GM21529 (cell line): ENCODE data around the gene TMEM161B.
"Not testable (repeated sequence)": the region's sequence is repeated elsewhere in the genome, so short reads cannot be mapped to it uniquely, and the experiment has no call there.

Source experiments
- ATAC-seq: cut with Tn5 transposase; IDR thresholded peaks from one replicate; pipeline ENCODE4 v1.9.1; 2021; ENCODE audit not compliant: unreplicated experiment

The TMEM161B gene

DNA sequence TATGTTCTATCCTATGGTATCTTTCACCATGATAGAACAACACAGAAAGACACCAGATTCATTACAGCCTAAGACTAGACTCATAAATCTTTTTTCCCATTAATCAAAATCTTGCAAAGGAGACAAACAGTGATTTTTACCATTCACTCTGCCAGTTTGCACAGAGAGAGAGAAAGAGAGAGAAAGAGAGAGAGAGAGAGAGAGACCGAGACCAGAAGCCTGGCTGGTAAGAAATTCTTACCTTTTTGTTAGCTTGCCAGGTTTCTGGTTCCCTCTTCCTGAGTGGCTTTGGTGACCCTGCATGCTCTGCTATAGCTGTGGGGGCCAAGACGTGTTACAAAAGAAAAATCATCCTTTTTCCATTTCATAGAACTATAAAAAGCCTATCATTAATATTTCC, 18.6 kb downstream of the TMEM161B start:
- no peak for ATAC-seq

DNA sequence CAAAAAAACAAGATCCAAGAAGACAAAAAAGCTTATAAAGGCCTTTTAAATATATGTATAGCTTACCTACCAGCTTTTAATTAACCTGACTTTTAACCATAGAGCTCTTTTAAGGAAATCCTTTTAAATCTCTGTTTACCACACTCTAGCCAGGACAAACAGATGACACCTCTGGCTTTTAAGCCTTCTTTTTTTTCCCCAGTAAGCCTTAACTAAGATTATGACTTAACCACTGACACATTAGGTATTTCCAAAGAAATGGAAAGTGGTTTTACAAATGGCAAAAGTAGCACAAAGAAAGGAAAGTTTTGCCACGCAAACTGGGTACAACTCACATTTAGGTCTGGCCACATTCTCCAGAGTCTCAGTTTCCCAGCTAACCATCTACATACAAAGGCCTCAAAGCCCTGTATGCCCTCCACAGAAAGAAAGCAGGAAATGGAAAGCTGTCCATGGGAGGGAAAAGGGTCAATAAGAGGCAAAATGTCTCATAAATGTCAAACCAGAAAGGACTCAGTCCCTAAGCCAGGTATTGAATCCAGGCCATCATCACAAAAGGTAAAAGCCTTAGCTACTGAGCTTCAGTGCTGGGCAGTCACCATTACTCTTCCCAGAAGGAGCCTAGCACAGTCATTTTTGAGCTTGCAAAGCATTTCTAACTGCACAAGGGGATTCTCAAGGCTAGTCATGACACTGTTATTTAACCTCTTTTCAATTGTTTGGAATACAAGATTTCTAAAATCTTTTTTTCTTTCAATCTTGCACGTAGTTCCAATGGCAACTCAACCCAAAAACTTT, 19.7 kb downstream of the TMEM161B start:
- ATAC-seq = no peak

DNA sequence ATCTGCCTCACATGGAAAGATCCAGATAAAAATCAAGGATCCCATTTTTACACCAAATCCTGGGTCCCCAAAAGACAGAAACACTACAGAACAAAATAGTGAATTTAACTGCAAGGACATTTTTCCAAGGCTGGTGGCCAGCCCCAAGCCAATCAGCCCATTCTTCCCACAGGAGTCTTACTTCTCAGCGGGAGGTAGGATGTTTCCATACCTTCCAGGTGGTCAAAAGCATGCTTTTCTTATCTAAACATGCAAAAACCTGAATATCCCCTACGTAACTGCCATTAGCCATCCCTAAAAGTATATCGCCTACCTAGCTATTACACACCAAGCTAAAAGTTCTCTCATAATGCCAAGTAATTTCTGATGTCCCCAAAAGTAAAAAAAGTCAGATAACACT, 20.6 kb downstream of the TMEM161B start:
- no peak for ATAC-seq

DNA sequence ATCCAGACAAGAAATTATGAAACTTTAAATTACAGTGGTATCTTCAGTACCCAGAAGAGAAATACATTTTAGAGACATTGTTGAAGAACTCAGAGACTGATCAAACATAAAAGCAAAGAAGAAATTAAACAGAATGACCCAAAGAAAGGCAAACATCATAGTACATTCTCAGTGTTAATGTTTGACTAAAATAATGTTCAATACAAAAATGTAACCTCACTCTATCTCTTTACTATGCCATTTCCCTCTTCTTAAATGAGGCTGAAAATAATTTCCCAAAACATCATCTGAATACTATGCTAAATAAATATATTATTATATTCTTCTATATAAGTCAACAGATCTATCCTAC, 22.8 kb downstream of the TMEM161B start:
- ATAC-seq = no peak

DNA sequence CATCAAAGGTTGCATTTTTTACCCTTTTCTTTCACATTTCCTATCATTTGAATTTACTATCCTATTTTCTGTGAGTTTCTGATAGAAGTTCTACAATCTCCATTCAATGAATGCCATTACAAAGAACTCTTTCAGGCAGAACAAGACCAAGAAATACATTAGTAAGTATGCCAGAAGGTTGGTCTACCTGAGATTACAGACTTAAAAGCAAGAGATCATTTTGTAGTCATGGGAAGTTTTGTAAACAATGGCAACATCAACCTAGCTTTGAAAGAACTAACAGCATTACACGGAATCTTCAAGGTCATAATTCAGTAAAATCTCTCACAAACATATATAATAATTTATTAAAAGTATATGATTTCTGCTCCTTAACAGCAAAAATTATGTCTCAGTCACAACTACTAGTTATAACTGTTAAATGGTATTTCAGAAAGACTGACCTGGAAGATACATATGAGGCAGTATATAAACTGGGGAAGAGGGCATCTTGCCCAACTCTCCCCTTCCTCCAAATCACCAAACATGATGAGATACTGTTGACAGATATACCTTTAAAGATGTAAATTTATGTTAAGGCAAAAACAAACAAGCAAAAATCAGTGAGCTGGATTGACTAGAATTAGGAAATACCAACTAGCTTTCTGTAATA, 23.3 kb downstream of the TMEM161B start:
- ATAC-seq = no peak

DNA sequence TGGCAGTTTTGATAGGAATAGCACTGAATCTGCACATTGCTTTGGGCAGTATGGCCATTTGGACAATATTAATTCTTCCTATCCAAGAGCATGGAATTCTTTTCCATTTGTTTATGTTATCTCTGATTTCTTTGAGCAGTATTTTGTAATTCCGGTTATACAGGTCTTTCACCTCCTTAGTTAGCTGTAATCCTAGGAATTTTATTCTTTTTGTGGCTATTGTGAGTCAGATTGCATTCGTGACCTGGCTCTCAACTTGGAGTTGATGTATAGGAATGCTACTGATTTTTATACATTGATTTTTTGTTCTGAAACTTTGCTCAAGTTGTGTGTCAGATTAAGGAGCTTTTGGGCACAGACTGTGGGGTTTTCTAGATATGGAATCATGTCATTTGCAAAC, 24.0 kb downstream of the TMEM161B start:
- no peak for ATAC-seq

DNA sequence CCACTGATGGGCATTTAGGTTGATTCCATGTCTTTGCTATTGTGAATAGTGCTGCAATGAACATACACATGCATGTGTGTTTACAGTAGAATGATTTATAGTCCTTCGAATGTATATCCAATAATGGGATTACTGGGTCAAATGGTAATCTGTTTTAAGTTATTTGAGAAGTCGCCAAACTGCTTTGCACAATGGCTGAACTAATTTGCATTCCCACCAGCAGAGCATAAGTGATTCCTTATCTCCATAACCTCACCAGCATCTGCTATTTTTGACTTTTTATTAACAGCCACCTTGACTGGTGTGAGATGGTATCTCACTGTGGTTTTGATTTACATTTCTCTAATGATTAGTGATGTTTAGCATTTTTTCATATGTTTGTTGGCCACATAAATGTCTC, 25.2 kb downstream of the TMEM161B start:
- not testable (repeated sequence) for ATAC-seq

DNA sequence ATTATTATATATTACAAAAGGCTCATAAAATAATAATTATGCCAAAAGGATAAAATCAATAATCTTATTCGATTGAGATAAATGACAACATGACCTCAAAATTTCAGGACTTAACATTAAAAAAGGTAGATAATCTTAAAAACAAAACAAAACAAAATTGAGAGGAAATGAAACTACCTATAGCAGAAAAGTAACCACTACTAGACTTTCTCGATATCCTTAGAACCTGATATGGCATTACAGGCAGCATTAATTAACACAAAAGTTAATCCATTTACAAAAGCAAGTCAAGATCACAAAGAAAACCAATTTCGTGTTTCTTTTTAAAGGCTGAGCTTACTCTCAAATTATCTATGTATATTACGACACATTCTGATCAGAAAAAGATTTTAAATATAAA, 29.9 kb downstream of the TMEM161B start:
- ATAC-seq = no peak

DNA sequence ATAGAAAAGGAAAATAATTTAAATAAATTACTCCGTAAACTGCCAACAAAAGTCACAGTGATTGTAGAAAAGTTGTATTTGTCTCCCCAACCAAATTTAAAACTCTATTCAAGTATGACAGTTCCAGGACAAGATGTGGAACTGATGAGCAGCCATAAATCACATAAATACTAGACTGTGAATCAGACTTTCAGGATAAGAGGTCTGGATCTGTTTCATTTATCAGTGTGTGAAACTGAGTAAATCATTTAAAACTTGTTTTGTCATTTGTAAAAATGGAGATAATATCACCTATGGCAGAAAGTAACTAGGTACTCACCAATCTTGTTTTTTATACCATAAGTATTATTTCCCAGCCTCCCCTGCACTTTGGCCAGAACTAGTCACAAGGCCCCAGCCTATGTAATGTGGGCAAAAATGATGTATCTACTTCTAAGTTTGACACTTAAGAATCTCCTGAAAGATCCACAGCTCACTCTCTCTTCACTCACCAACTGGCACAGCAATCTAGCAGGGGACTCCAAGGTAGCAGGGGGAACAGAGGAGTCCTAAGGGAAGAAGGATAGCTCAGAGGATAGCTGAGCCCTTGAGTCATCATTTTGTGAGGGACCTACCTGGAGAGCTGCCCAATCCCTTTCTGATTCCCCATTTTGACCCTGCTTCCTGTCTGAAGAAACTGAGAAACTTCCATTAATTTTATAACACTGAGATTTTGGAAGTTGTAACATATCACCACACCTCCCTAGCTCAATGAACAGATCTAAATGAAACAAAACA, 31.6 kb downstream of the TMEM161B start:
- ATAC-seq = no peak

DNA sequence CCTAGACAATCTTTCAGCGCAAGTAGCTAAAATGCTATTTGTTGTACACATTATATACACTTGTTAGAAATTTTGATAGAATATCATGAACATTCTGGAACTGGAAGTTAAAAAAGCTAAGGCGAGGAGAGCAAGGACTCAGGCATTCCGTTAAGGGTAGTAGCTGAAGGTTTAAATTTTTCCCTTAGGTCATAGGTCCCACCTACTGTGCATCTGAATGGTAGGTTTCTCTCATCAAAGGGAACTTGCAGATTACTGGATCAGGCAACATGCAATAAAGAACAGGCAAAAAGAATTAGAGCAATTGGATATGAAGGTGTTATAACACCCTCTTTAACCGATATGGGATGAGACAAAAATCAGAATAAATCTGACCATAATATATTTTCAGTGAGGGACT, 32.8 kb downstream of the TMEM161B start:
- ATAC-seq = no peak

DNA sequence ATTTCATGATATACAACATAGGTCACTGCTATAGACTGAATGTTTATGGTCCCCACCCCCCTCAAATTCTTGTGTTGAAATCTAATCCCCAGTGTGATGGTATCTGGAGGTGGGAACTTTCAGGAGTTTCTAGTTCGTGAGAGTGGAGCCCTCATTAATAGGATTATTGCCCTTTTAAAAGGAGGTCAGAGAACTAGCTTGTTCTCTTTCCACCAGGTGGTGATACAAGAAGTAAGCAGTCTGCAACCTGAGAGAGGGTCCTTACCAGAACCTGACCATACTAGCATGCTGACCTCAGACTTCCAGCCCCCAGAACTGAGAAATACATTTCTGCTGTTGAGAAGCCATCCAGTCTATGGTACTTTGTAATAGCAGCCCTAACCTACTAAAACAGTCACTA, 33.3 kb downstream of the TMEM161B start:
- no peak for ATAC-seq

DNA sequence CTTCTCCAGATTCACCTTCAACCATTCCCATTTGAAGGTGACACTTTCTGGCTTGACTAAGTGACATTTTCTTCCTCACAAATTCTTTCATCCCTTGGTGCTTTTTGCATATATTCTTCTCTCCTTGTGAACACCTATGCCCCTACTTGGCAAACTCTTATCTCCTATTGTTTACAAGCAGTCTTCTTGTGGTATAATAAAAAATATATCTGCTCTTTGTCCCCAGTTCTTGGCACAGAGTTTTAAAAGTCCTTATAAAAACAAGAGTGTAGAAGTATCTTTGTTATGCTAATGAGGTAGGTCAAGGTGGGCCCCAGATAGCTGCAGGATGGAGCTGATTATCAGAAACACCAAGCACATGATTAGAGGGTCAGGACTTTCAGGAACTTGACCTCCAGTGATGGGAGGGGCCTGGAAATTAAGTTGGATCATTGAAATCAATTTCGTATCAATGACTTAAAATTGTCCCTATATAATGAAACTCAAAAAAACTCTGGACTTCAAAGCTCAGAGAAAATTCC, 38.0 kb downstream of the TMEM161B start:
- no peak for ATAC-seq

DNA sequence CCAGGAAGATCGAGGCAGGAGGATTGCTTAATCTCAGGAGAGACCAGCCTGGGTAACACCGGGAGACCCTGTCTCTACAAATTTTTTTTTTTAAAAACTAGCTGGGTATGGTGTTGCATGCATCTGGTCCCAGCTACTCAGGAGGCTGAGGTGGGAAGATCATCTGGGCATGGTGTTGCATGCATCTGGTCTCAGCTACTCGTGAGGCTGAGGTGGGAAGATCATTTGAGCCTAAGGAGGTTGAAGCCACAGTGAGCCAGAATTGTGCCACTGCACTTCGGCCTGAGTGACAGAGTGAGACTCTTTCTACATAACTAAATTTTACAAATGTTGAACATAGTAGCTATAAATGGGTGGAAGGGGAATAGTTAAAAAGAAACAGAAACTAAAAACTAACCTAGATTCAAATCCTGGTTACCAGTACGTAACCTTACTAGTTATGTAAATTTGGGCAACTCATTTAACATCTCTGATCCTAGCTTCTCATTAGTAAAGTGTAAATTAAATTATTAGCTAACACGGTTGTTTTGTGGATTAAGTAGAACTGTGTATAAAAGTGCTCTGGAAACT, 41.7 kb downstream of the TMEM161B start:
- ATAC-seq = peak; percentile 88

DNA sequence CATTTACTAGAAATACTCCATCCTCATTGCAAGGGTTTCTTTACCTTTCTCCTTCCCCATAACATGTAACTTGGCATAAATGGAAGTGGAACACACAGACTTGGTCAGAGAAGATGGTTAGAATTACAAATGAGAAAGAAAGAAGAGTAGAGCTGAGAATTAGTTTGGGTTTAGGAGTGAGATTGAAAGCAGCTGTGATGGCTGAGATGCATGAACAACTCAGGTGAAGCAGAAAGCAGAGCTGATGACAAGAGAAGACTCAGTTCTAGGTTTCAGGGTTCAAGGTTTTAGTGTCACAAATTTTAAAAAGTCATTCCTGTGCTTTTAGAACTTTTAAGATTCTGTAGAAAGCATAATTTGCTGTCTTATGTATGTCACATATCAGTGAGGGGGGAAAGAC, 54.0 kb downstream of the TMEM161B start:
- ATAC-seq = peak; percentile 70

DNA sequence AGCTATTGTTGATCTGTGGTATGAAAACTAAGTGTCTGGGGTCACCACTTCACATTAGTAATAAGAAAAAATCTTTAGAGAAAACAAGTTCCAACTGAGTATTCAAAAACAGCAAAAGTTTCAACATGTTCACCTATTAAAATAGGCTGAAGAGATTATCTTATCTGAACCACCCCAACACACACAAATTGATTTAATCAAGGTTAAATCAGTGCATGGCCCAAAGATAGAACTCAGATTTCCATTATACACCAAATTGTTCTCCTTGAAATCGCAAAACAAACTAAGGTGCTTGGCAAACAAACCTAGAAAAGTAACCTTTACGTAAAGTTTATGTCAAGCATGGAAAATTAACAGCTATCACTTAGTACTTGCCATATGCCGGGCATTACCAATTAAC, 61.1 kb downstream of the TMEM161B start:
- no peak for ATAC-seq

DNA sequence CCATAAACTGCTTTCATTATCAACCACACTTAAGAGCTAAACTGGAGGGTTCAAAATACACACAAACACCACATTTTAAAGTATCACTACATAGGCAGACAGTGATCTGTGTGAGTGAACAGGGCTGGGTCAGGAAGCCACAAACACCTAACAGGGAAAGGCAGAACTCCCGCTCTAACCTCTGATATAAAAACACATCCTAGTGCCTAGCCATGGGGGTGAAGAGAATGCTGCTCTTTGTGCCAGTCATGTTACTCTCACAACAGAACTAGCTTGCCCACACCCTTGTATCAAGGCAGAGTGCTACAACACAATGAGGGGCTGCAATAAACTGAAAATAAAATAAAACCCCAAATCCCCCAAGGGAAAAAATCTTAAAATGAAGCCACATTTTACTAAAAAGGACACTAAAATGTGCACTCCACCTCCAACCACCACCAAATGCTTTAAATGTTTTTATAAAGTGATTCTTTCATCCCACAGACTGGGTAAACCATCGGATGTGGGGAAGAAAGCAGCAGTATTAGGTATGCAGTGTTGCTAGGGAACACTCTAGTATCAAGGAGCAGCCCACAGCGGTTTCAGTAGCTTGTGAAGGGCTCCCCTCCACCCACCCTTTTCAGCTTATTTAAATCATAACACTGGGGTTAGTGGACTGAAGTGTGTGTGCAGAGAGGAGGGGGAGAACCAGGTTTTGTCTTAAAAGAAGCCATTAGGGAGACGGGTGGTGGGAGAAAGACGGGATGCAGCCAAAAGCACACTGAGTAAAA, 64.5 kb downstream of the TMEM161B start:
- ATAC-seq = peak; percentile 63

DNA sequence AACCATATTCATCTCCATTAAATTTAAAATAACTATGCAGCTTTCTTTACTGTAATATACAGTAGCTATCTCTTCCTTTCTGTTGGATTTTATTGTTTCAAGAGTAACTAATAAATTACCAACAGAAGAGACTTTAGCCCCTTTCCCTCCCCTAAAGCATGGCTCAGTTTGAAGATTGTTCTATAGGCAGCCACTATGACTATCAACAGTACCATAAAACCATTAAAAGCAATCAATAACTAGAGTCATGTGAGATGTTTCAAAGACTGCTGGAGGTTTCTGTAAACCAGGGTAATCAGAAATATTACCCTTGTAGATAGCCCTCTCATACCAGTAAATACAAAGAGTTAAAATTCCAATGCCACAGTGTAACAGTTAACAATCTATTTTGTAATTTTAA, 73.0 kb downstream of the TMEM161B start:
- no peak for ATAC-seq

DNA sequence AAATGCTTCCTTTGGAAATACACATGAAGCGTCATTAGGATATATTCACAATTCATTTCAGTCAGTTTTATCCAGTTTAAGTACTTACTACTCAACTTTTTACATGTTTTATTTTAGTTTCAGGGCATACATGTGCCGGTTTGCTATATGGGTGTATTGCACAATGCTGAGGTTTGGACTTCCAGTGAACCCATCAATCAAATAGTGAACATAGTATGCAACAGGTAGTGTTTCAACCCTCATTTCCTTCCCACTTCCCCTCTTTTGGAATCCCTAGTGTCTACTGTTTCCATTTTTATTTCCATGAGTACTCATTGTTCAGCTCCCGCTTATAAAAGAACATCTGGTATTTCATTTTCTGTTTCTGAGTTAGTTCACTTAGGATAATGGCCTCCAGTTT, 74.7 kb downstream of the TMEM161B start:
- no peak for ATAC-seq

DNA sequence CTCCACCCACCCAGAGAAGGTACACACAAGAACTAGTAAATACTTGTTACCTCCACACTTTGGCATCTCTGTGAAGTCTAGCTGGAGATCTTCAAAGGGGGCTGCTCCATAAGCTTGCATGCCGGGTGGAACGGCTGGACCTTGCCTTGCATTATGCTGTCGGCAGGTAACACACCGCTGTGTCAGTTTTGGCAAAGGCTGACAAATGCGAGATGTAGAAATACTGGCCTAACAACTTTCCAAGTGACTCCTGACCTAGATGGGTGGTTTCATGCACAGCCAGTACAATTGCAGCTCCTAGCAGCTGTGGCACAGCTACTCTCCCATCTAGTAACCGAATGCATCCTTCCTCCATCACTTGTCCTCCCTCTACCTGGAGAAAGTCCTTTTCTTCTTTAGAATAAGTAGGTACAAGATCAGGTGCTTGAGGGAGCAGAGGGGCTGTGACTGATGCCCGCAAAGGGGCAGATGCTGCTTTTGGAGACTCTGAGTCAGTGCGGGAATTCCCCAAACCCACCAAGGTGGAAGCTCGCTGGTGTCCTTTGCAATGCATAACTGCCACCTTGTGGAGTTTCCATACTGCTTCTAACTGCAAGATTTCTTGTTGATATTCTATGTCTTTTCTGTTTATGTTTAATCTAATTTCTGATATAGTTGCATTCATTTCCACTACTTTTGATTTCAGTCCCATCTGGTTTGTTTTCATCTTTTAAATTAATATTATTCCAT, 78.4 kb downstream of the TMEM161B start:
- ATAC-seq = no peak

DNA sequence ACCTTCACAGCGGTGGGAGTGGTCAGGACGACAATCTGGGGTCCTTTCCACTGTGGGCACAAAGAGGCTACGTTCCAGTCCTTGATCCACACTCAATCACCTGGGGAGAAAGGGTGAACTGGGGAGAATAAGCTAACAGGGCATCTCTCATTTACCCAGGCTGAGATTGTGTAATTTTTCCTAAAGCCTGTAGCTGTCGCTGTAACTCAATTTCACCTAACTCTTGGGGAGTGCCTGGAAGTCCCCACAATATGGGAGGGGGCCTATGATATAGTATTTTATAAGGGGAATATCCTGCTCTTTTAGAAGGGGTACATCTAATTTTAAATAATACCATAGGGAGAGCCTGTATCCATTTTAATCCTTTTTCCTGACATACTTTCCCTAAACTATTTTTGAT, 79.2 kb downstream of the TMEM161B start:
- ATAC-seq = not testable (repeated sequence)
